Tibial artery (tissue), 4 donors: ENCODE measurements around the gene KMT2B.
A peak's percentile ranks its signal among the peaks of the same experiment; 100 is the strongest.

Experiments used
- DNase-seq, 2 donors: peaks; one replicate each; pipeline ENCODE4 v3.0.0-alpha.2; 2019
- H3K27ac ChIP-seq, 2 donors: fragments of 200-600 bp; sonication (generic) in 1 of 2; 1 replicate in 1 of 2; 2 replicates in 1 of 2; pipeline ENCODE4 v1.5.1; 2018 to 2019; ENCODE audit warnings: mild to moderate bottlenecking in 1 of 2
- H3K27me3 ChIP-seq, 2 donors: fragments of 200-600 bp; sonication (generic) in 1 of 2; one replicate each; pipeline versions ENCODE4 v1.5.1 to v1.6.0; 2016 to 2019
- H3K36me3 ChIP-seq, 3 donors: fragments of 200-600 bp; sonication (generic) in 2 of 3; one replicate each; pipeline ENCODE4 v1.5.1; 2016 to 2019; ENCODE audit warnings: mild to moderate bottlenecking in 2 of 3
- H3K4me1 ChIP-seq, 4 donors: fragments of 200-600 bp; sonication (generic) in 2 of 4; 1 replicate in 3 of 4; 2 replicates in 1 of 4; pipeline ENCODE4 v1.5.1; 2016 to 2019
- H3K4me3 ChIP-seq, 2 donors: fragments of 200-600 bp; sonication (generic) in 1 of 2; 1 replicate in 1 of 2; 2 replicates in 1 of 2; pipeline ENCODE4 v1.5.1; 2018 to 2019; ENCODE audit warnings: mild to moderate bottlenecking in 2 of 2
- H3K9me3 ChIP-seq, 3 donors: fragments of 200-600 bp; sonication (generic) in 1 of 3; one replicate each; pipeline ENCODE4 v1.5.1; 2016 to 2019
- intact Hi-C: fragments of 100-400 bp; cut with DNase I; formaldehyde crosslinking; loops from one replicate; pipeline ENCODE4 v1.15.0; 2023; ENCODE audit warnings: low total_unique reads
- TF ChIP-seq, protein P1 (sequence below), 2 experiments: fragments of 200-600 bp in 1 of 2; fragments of 450-650 bp in 1 of 2; IDR thresholded peaks; one replicate each; pipeline ENCODE4 v1.5.1; 2017 to 2019; ENCODE audit warnings: antibody characterized with exemption in 2 of 2, mild to moderate bottlenecking in 1 of 2, moderate library complexity in 1 of 2

KMT2B gene

GRCh38 chr19:35716801-35717664 lies 770 bp upstream of the KMT2B start:
- peak overlapping the region; percentile 86 for H3K27ac ChIP-seq
- H3K36me3 ChIP-seq: peaks cover 9 to 27% (median 18%) of the 10 kb centered on the region in 3 donors
- H3K27me3 ChIP-seq: no peaks in the 10 kb centered on the region
- H3K4me1 ChIP-seq: peaks cover 0 to 36% (median 26%) of the 10 kb centered on the region in 4 donors
- TF ChIP-seq, protein P1, sequence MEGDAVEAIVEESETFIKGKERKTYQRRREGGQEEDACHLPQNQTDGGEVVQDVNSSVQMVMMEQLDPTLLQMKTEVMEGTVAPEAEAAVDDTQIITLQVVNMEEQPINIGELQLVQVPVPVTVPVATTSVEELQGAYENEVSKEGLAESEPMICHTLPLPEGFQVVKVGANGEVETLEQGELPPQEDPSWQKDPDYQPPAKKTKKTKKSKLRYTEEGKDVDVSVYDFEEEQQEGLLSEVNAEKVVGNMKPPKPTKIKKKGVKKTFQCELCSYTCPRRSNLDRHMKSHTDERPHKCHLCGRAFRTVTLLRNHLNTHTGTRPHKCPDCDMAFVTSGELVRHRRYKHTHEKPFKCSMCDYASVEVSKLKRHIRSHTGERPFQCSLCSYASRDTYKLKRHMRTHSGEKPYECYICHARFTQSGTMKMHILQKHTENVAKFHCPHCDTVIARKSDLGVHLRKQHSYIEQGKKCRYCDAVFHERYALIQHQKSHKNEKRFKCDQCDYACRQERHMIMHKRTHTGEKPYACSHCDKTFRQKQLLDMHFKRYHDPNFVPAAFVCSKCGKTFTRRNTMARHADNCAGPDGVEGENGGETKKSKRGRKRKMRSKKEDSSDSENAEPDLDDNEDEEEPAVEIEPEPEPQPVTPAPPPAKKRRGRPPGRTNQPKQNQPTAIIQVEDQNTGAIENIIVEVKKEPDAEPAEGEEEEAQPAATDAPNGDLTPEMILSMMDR (IDR thresholded peaks at IDR 0.05): peak; percentile 87 to 93
- DNase-seq: peak; percentile 96 to 98
- no peaks in the 10 kb centered on the region for H3K9me3 ChIP-seq
- intact Hi-C loops: loop anchor here (2.0 to 10.0 kb wide), 4 partner anchors 24 to 592 kb away; partner anchors contain the start of genes HSPB6, PROSER3 and TMEM147
- H3K4me3 ChIP-seq: peak overlapping the region; percentile 64 to 95

- Histone ChIP-seq H3K9me3 (no peaks in the 10 kb centered on the region), H3K4me3 (peak overlapping the region; percentile 64 to 95), H3K4me1 (peaks cover 0 to 36% (median 26%) of the 10 kb centered on the region in 4 donors), H3K36me3 (peaks cover 24 to 42% (median 32%) of the 10 kb centered on the region in 3 donors), H3K27me3 (no peaks in the 10 kb centered on the region), H3K27ac (peak overlapping the region; percentile 77 to 86)
- TF ChIP-seq, protein P1 (IDR thresholded peaks at IDR 0.05): no peak
- no peak for DNase-seq
- intact Hi-C loops: loop anchor here (5.0 to 10.0 kb wide), 3 partner anchors 39 to 594 kb away; partner anchors contain the start of genes HSPB6, PROSER3 and TMEM147
Observed at GRCh38 chr19:35718345-35719041, 690 bp downstream of the KMT2B start.

- H3K36me3 ChIP-seq: peaks cover 34 to 53% (median 43%) of the 10 kb centered on the region in 3 donors
- H3K27ac ChIP-seq: peak overlapping the region in 1 of 2 donors; percentile 77
Observed at GRCh38 chr19:35719402-35720162, 1.8 kb downstream of the KMT2B start.

DNA sequence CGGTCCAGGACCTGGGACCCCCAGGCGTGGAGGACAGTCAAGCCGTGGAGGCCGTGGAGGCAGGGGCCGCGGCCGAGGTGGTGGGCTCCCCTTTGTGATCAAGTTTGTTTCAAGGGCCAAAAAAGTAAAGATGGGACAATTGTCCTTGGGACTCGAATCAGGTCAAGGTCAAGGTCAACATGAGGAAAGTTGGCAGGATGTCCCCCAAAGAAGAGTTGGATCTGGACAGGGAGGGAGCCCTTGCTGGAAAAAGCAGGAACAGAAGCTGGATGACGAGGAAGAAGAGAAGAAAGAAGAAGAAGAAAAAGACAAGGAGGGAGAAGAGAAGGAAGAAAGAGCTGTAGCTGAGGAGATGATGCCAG lies 2.3 kb downstream of the KMT2B start:
- H3K4me3 ChIP-seq: no peak overlapping the region
- TF ChIP-seq, protein P1 (IDR thresholded peaks at IDR 0.05): no peak
- peaks cover 40 to 58% (median 49%) of the 10 kb centered on the region in 3 donors for H3K36me3 ChIP-seq
- DNase-seq: no peak
- no peaks in the 10 kb centered on the region for H3K27me3 ChIP-seq
- no peak overlapping the region for H3K27ac ChIP-seq
- no peaks in the 10 kb centered on the region for H3K9me3 ChIP-seq
- intact Hi-C loops: no loop called here
- H3K4me1 ChIP-seq: peaks cover 0 to 36% (median 26%) of the 10 kb centered on the region in 4 donors

More at GRCh38 chr19:35719402-35720162, 1.8 kb downstream of the KMT2B start:
- Histone ChIP-seq H3K9me3 (no peaks in the 10 kb centered on the region), H3K4me1 (peaks cover 0 to 36% (median 26%) of the 10 kb centered on the region in 4 donors), H3K4me3 (peak overlapping the region; percentile 64 to 95), H3K27me3 (no peaks in the 10 kb centered on the region)
- intact Hi-C loops: loop anchor here (5.0 to 10.0 kb wide), 3 partner anchors 38 to 595 kb away; partner anchors contain the start of genes HSPB6, PROSER3 and TMEM147
- TF ChIP-seq, protein P1 (IDR thresholded peaks at IDR 0.05): no peak
- no peak for DNase-seq

DNA sequence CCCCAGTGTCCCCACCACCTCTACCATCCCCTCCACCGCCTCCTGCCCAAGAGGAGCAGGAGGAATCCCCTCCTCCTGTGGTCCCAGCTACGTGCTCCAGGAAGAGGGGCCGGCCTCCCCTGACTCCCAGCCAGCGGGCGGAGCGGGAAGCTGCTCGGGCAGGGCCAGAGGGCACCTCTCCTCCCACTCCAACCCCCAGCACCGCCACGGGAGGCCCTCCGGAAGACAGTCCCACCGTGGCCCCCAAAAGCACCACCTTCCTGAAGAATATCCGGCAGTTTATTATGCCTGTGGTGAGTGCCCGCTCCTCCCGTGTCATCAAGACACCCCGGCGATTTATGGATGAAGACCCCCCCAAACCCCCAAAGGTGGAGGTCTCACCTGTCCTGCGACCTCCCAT lies 2.8 kb downstream of the KMT2B start:
- Histone ChIP-seq H3K4me3 (no peak overlapping the region), H3K9me3 (no peaks in the 10 kb centered on the region), H3K27me3 (no peaks in the 10 kb centered on the region), H3K27ac (no peak overlapping the region), H3K36me3 (peaks cover 45 to 64% (median 54%) of the 10 kb centered on the region in 3 donors), H3K4me1 (peaks cover 0 to 33% (median 22%) of the 10 kb centered on the region in 4 donors)
- no peak for DNase-seq
- TF ChIP-seq, protein P1 (IDR thresholded peaks at IDR 0.05): no peak
- intact Hi-C loops: no loop called here
